Skeletal muscle tissue (tissue), 4 donors: Measurements from ENCODE around the gene ANO1. TPM values are rescaled to one million over a fixed set of nuclear protein-coding genes. Genes with fewer than 3 reads are reported as not detected.
A peak's percentile ranks its signal among the peaks of the same experiment; 100 is the strongest.

Experiments
- H3K27ac ChIP-seq: one replicate; pipeline ENCODE4 v1.7.0; 2013; ENCODE audit warnings: mild to moderate bottlenecking, low read depth, low read length, inconsistent platforms
- H3K27me3 ChIP-seq, 3 donors: one replicate each; pipeline ENCODE4 v1.7.0; 2013; ENCODE audit warnings: low read length in 3 of 3; ENCODE audit not compliant: control insufficient read depth in 3 of 3, insufficient read depth in 3 of 3
- H3K36me3 ChIP-seq, 3 donors: one replicate each; pipeline ENCODE4 v1.7.0; 2013; ENCODE audit warnings: low read length in 3 of 3; ENCODE audit not compliant: control insufficient read depth in 3 of 3, insufficient read depth in 3 of 3
- H3K4me1 ChIP-seq, 3 donors: one replicate each; pipeline ENCODE4 v1.7.0; 2013; ENCODE audit warnings: low read length in 3 of 3, mild to moderate bottlenecking in 3 of 3; ENCODE audit not compliant: control insufficient read depth in 3 of 3, insufficient read depth in 3 of 3
- H3K4me3 ChIP-seq, 3 donors: one replicate each; pipeline ENCODE4 v1.7.0; 2013; ENCODE audit warnings: low read length in 3 of 3
- H3K9ac ChIP-seq, 3 donors: one replicate each; pipeline ENCODE4 v1.7.0; 2013; ENCODE audit warnings: low read length in 3 of 3, mild to moderate bottlenecking in 3 of 3, moderate library complexity in 2 of 3, low read depth in 1 of 3
- H3K9me3 ChIP-seq, 3 donors: one replicate each; pipeline ENCODE4 v1.7.0; 2013; ENCODE audit warnings: low read length in 3 of 3; ENCODE audit not compliant: control insufficient read depth in 3 of 3
- total RNA-seq: library from RNA; depleted of rRNA; stranded (reverse); fragments of >200 nt; gene quantifications from one replicate; pipeline ENCODE4 v1.2.3, GENCODE V29; 2014
- donor health status: Osteomylitis.

The ANO1 gene
- total RNA-seq, 1 donor from 2014 or later: 1.6 TPM

- Histone ChIP-seq H3K36me3 (peaks cover 21 to 25% (median 23%) of the 10 kb centered on the region in 3 donors), H3K4me3 (peak within 1 kb of the TSS; percentile 82 to 98 (median 94)), H3K9ac (peak within 1 kb of the TSS; percentile 90 to 98 (median 95)), H3K9me3 (no peaks in the 10 kb centered on the region), H3K27ac (peak within 1 kb of the TSS; percentile 70), H3K4me1 (peaks cover 18 to 29% (median 23%) of the 10 kb centered on the region in 3 donors), H3K27me3 (no peaks in the 10 kb centered on the region)
Observed at GRCh38 chr11:70202920-70203750, 125.0 kb downstream of the ANO1 start, which contains the start of gene FADD. TSS of gene FADD (plus strand) at chr11:70203296. CDS start at chr11:70203460, 164 bp downstream.

DNA sequence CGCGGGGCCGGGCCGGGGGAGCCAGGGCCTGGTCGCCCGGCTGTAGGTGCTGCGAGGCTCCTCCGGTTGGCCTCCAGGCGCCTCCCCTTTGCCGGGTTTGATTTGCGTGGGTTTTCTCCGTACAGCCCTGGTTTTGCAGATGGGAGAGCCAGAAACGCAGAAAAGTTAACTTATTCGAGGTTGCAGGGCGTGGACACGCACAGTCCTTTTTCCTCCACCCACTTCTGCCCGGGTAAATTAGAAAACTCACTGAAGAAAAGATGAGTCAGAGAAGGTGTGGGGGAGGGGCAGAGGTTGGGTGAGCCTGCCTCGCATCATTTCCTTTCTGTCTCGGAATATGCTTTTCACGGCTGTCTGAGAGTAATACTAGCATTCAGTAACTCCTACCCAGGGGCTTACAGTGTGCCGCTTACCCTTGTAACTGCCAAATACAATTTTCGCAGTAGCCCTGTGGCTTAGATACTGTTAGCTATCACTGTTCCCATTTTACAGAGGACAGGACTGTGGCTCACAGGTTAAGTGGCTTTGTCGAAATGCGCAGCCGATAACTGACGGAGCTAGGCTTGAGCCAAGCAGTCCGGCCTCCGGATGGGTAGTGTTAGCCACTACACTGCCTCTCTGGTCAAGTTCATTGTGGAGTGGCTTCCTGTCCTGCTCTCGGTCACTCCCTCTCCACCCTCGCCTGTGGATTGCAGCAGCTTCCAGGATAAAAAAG, 125.8 kb downstream of the ANO1 start:
- peak overlapping the region; percentile 70 for H3K27ac ChIP-seq
- no peaks in the 10 kb centered on the region for H3K9me3 ChIP-seq
- H3K4me1 ChIP-seq: peaks cover 18 to 29% (median 23%) of the 10 kb centered on the region in 3 donors
- no peaks in the 10 kb centered on the region for H3K27me3 ChIP-seq
- H3K36me3 ChIP-seq: peaks cover 26 to 28% (median 26%) of the 10 kb centered on the region in 3 donors
- peak overlapping the region; percentile 82 to 98 (median 94) for H3K4me3 ChIP-seq
- H3K9ac ChIP-seq: peak overlapping the region; percentile 90 to 98 (median 95)

DNA sequence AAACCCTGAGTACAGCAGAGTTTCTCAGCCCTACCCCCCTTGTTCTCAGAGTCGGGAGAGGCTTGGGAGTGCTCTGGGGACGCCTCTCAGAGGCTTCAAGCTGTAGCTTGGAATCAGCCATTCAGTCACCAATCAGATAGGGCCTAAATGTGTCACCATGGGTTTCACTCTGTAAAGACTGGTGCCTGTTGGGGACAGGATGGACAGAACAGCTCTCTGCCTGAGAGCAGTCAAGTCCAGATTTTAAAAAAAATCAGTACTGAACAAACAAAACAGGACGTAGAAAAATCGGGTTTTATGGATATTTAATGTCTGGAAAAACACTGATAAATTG, 126.3 kb downstream of the ANO1 start:
- Histone ChIP-seq H3K27me3 (no peaks in the 10 kb centered on the region), H3K9me3 (no peaks in the 10 kb centered on the region), H3K4me1 (peaks cover 18 to 29% (median 23%) of the 10 kb centered on the region in 3 donors), H3K27ac (peak overlapping the region; percentile 70), H3K4me3 (peak overlapping the region; percentile 82 to 98 (median 94)), H3K9ac (peak overlapping the region; percentile 90 to 98 (median 95)), H3K36me3 (peaks cover 26 to 29% (median 28%) of the 10 kb centered on the region in 3 donors)

GRCh38 chr11:70205049-70205725, 127.1 kb downstream of the ANO1 start:
- no peaks in the 10 kb centered on the region for H3K9me3 ChIP-seq
- peaks cover 26 to 30% (median 28%) of the 10 kb centered on the region in 3 donors for H3K36me3 ChIP-seq
- peak overlapping the region in 1 of 3 donors; percentile 8 for H3K9ac ChIP-seq
- H3K27ac ChIP-seq: no peak overlapping the region
- peaks cover 18 to 29% (median 23%) of the 10 kb centered on the region in 3 donors for H3K4me1 ChIP-seq
- peak overlapping the region in 1 of 3 donors; percentile 35 for H3K4me3 ChIP-seq
- no peaks in the 10 kb centered on the region for H3K27me3 ChIP-seq

DNA sequence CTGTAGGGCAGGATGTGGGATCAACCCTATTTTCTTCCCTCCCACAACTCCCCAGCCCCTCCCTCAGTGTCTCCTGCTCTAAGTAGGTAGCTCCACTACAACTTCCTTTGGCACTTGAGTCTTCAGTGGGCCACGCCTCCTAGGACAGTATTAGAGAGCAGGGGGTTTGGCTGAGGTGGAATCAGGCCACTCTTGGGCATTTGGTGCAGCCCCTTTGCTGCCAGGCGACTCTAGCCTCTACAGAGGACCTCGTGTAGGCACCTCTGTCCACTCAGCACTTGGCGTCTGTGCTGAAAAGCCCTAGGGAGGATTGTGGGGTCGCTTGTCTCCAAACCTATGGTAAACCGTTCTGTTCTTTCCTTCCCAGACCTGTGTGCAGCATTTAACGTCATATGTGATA, 127.6 kb downstream of the ANO1 start:
- Histone ChIP-seq H3K36me3 (peaks cover 26 to 30% (median 28%) of the 10 kb centered on the region in 3 donors), H3K9me3 (no peaks in the 10 kb centered on the region), H3K9ac (no peak overlapping the region), H3K4me3 (no peak overlapping the region), H3K27ac (no peak overlapping the region), H3K27me3 (no peaks in the 10 kb centered on the region), H3K4me1 (peaks cover 18 to 29% (median 23%) of the 10 kb centered on the region in 3 donors)

GRCh38 chr11:70206226-70206981, 128.3 kb downstream of the ANO1 start:
- H3K27me3 ChIP-seq: no peaks in the 10 kb centered on the region
- H3K27ac ChIP-seq: no peak overlapping the region
- peaks cover 18 to 29% (median 23%) of the 10 kb centered on the region in 3 donors for H3K4me1 ChIP-seq
- H3K36me3 ChIP-seq: peaks cover 26 to 30% (median 28%) of the 10 kb centered on the region in 3 donors
- H3K9ac ChIP-seq: no peak overlapping the region
- H3K9me3 ChIP-seq: no peaks in the 10 kb centered on the region
- H3K4me3 ChIP-seq: no peak overlapping the region

DNA sequence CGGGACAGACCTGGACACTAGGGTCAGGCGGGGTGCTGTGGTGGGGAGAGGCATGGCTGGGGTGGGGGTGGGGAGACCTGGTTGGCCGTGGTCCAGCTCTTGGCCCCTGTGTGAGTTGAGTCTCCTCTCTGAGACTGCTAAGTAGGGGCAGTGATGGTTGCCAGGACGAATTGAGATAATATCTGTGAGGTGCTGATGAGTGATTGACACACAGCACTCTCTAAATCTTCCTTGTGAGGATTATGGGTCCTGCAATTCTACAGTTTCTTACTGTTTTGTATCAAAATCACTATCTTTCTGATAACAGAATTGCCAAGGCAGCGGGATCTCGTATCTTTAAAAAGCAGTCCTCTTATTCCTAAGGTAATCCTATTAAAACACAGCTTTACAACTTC, 128.9 kb downstream of the ANO1 start:
- H3K4me1 ChIP-seq: peaks cover 18 to 29% (median 23%) of the 10 kb centered on the region in 3 donors
- peaks cover 26 to 30% (median 28%) of the 10 kb centered on the region in 3 donors for H3K36me3 ChIP-seq
- H3K4me3 ChIP-seq: no peak overlapping the region
- no peak overlapping the region for H3K27ac ChIP-seq
- no peaks in the 10 kb centered on the region for H3K27me3 ChIP-seq
- H3K9me3 ChIP-seq: no peaks in the 10 kb centered on the region
- no peak overlapping the region for H3K9ac ChIP-seq

GRCh38 chr11:70207531-70208131, 129.5 kb downstream of the ANO1 start:
- peaks cover 26 to 30% (median 28%) of the 10 kb centered on the region in 3 donors for H3K36me3 ChIP-seq
- H3K9me3 ChIP-seq: no peaks in the 10 kb centered on the region
- no peaks in the 10 kb centered on the region for H3K27me3 ChIP-seq
- no peak overlapping the region for H3K27ac ChIP-seq
- peaks cover 16 to 29% (median 23%) of the 10 kb centered on the region in 3 donors for H3K4me1 ChIP-seq
- H3K9ac ChIP-seq: peak overlapping the region in 1 of 3 donors; percentile 62
- H3K4me3 ChIP-seq: no peak overlapping the region
